OCI-LY7 (cell line): ENCODE measurements around the gene CD46. TPM values are rescaled to one million over a fixed set of nuclear protein-coding genes. Genes with fewer than 3 reads are reported as not detected.

Experiments used
- BruUV-seq: library from RNA; stranded (reverse); fragments of 400-500 nt; replicated peaks from 2 replicates; lab custom pipeline; 2021; lab: Mats Ljungman, UMichigan
- CTCF ChIA-PET: fragments of 300-600 bp; sonication (Branson Sonifier 250); formaldehyde crosslinking; loops from one replicate; lab custom pipeline; 2022; ENCODE audit warnings: antibody characterized with exemption; ENCODE audit not compliant: unreplicated experiment; lab: Charles Lee
- POLR2A ChIA-PET: fragments of 300-600 bp; sonication (Branson Sonifier 250); formaldehyde crosslinking; loops from one replicate; lab custom pipeline; 2022; ENCODE audit warnings: antibody characterized with exemption; lab: Charles Lee
- DNase-seq: peaks from one replicate; pipeline ENCODE4 v3.0.0-alpha.2; 2015; ENCODE audit warnings: low spot score
- H2AFZ ChIP-seq: fragments of 200-600 bp; sonication (generic), shearing (Covaris generic); 2 replicates; pipeline ENCODE4 v1.6.1; 2014; ENCODE audit warnings: mild to moderate bottlenecking, antibody characterized with exemption, low read length, moderate library complexity
- H3K27ac ChIP-seq: fragments of 200-600 bp; sonication (generic); 2 replicates; pipeline ENCODE4 v1.5.1; 2014; ENCODE audit warnings: mixed run types, low read depth, mild to moderate bottlenecking, moderate library complexity, low read length, inconsistent platforms; ENCODE audit not compliant: poor library complexity, severe bottlenecking
- H3K36me3 ChIP-seq: fragments of 200-600 bp; sonication (generic); 2 replicates; pipeline ENCODE4 v1.6.1; 2014; ENCODE audit warnings: mild to moderate bottlenecking, antibody characterized with exemption, low read length, moderate library complexity, mixed read lengths; ENCODE audit not compliant: insufficient read depth
- H3K4me1 ChIP-seq: fragments of 200-600 bp; sonication (generic); 2 replicates; pipeline ENCODE4 v1.5.1; 2014; ENCODE audit warnings: mild to moderate bottlenecking, low read length; ENCODE audit not compliant: insufficient read depth, poor library complexity, severe bottlenecking
- H3K4me2 ChIP-seq: fragments of 200-600 bp; sonication (generic); 2 replicates; pipeline ENCODE4 v1.6.1; 2014; ENCODE audit warnings: mild to moderate bottlenecking, low read length
- H3K4me3 ChIP-seq: fragments of 200-600 bp; sonication (generic); 2 replicates; pipeline ENCODE4 v1.5.1; 2014; ENCODE audit warnings: mild to moderate bottlenecking, low read depth, low read length; ENCODE audit not compliant: poor library complexity, severe bottlenecking
- H3K79me2 ChIP-seq: fragments of 200-600 bp; sonication (generic); 2 replicates; pipeline ENCODE4 v1.6.1; 2016; ENCODE audit warnings: low read depth, mild to moderate bottlenecking, low read length, moderate library complexity, mixed read lengths; ENCODE audit not compliant: insufficient read depth
- H3K9me2 ChIP-seq: fragments of 200-600 bp; sonication (generic); 2 replicates; pipeline ENCODE4 v1.6.1; 2016; ENCODE audit warnings: mild to moderate bottlenecking, low read length, mixed read lengths; ENCODE audit not compliant: insufficient read depth
- H3K9me3 ChIP-seq: fragments of 200-600 bp; sonication (generic); 2 replicates; pipeline ENCODE4 v1.6.1; 2014; ENCODE audit warnings: mild to moderate bottlenecking, mixed run types, low read length, mixed read lengths
- H4K20me1 ChIP-seq: fragments of 200-600 bp; sonication (generic); 2 replicates; pipeline ENCODE4 v1.6.1; 2014; ENCODE audit warnings: mild to moderate bottlenecking, antibody characterized with exemption, low read length, moderate library complexity, mixed read lengths; ENCODE audit not compliant: insufficient read depth
- CTCF ChIP-seq: fragments of 200-600 bp; sonication (generic); conservative IDR thresholded peaks from 2 replicates; pipeline ENCODE4 v1.5.1; 2014; ENCODE audit warnings: mild to moderate bottlenecking, antibody characterized with exemption, low read length, moderate library complexity, mixed read lengths
- EZH2phosphoT487 ChIP-seq: fragments of 200-600 bp; sonication (generic); IDR thresholded peaks from 2 replicates; pipeline ENCODE4 v1.6.1; 2018; ENCODE audit warnings: low read depth, borderline replicate concordance, mild to moderate bottlenecking, mixed run types, antibody characterized with exemption, low read length, moderate library complexity, mixed read lengths
- intact Hi-C: fragments of 100-400 bp; cut with micrococcal nuclease; formaldehyde crosslinking; loops from one replicate; pipeline ENCODE4 v1.10.0; 2022; ENCODE audit not compliant: unreplicated experiment
- total RNA-seq, 2 experiments: library from RNA; depleted of rRNA in 1 of 2; stranded (reverse); fragments of >200 nt in 1 of 2; shearing (Covaris generic) in 1 of 2; gene quantifications; 2 replicates each; pipeline ENCODE4 v1.2.3, GENCODE V29; 2014 to 2022

CD46 gene
- total RNA-seq, 2 experiments from 2014 or later = 83.2 to 83.8 TPM

DNA sequence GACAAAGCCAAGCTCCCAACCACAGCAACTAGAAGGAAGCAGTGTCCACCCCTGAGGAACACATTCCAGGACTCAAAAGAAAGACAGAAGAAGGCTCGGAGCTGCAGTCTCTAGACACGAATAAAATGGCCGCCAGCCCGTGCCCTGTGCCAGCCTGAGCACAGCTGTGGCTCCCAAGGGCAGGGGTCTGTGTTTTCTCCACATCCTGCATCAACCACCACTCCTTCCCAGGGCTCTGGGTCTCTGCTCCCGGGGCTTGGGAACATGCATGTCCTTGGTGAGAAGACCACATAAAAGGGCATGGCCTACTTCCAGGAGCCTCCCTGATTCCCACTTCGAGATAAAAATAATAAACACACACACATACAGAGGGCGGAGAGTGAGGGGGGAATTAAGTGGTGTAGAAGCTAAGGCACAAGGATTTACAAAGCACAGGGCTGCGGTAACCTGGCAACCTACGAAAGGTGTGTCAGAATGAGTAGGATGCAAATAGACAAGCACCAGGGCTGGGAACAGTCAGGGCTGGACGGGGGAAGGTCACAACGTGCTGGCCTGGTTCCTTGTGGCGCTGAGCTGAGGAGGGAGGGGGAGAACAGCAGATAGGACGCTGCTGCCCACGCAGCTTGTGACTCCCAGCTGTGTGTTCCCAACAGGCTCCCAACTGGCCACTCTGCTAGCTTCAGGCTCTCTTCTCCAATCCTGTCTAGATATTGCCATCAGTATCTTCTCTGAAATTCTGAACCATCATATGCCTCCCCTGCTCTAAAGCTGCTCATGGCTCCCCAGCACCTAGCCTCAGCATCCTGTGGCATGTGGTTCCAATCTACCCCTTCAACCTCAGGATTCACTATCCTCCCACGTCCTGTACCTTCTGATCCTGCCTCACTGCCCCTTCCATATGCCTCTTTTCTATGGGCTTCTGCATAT is 86.6 kb downstream of the CD46 start:
- no peak overlapping the region for H3K4me3 ChIP-seq
- no peaks in the 10 kb centered on the region for H3K79me2 ChIP-seq

GRCh38 chr1:207839083-207839413 is 87.2 kb downstream of the CD46 start:
- intact Hi-C loops = no loop called here
- no peaks in the 10 kb centered on the region for H3K36me3 ChIP-seq
- no peak overlapping the region for H3K4me3 ChIP-seq
- H3K9me2 ChIP-seq = no peaks in the 10 kb centered on the region
- no peak for DNase-seq
- no peaks in the 10 kb centered on the region for H4K20me1 ChIP-seq
- H3K9me3 ChIP-seq = no peaks in the 10 kb centered on the region
- H3K27ac ChIP-seq = no peak overlapping the region
- H3K79me2 ChIP-seq = no peaks in the 10 kb centered on the region
- BruUV-seq = no TSS peak
- no peak overlapping the region for H2AFZ ChIP-seq
- no peak overlapping the region for H3K4me2 ChIP-seq
- H3K4me1 ChIP-seq = no peaks in the 10 kb centered on the region
- ChIA-PET POLR2A (interaction anchor here (0.7 to 1.5 kb wide), 3 partner anchors 17 to 31 kb away, joined by 3 to 4 read pairs (median 3); no protein-coding TSS in a partner anchor), CTCF (interaction anchor here (0.6 to 1.1 kb wide), 2 partner anchors 37 to 301 kb away, joined by 3 to 5 read pairs; no protein-coding TSS in a partner anchor)
- TF ChIP-seq EZH2phosphoT487 (no peak), CTCF (no peak)

More for the DNA sequence above, 86.6 kb downstream of the CD46 start:
- H3K4me2 ChIP-seq = no peak overlapping the region
- H3K9me3 ChIP-seq = no peaks in the 10 kb centered on the region
- intact Hi-C loops = no loop called here
- no peaks in the 10 kb centered on the region for H4K20me1 ChIP-seq
- H3K9me2 ChIP-seq = no peaks in the 10 kb centered on the region
- POLR2A ChIA-PET = interaction anchor here (1.3 kb wide), 1 partner anchor 16 kb away, joined by 4 read pairs; no protein-coding TSS in a partner anchor
- DNase-seq = no peak
- no peak for TF ChIP-seq CTCF
- no peak for TF ChIP-seq EZH2phosphoT487
- H2AFZ ChIP-seq = no peak overlapping the region
- no TSS peak for BruUV-seq
- no peaks in the 10 kb centered on the region for H3K4me1 ChIP-seq
- no peak overlapping the region for H3K27ac ChIP-seq
- no peaks in the 10 kb centered on the region for H3K36me3 ChIP-seq
- CTCF ChIA-PET = interaction anchor here (1.1 kb wide), 1 partner anchor 38 kb away, joined by 5 read pairs; no protein-coding TSS in a partner anchor
